ENCODE data around the gene ZNF207. TPM values are rescaled to one million over a fixed set of nuclear protein-coding genes. Genes with fewer than 3 reads are reported as not detected.
"Not testable (repeated sequence)": the region's sequence is repeated elsewhere in the genome, so short reads cannot be mapped to it uniquely, and the experiment has no call there.

Gene ZNF207
- total RNA-seq, 4 donors from 2014 or later, result 101 to 181 (median 137) TPM

- DNase-seq, result no peak
- WGBS, 2 donors, result 71 to 76% methylated on average over 4 of the region's 4 CpGs
- no peaks in the 10 kb centered on the region for H3K9me3 ChIP-seq
- H3K4me3 ChIP-seq, result no peak overlapping the region
- H3K36me3 ChIP-seq, result no peaks in the 10 kb centered on the region
- no peaks in the 10 kb centered on the region for H3K4me1 ChIP-seq
- no peak overlapping the region for H3K27ac ChIP-seq
- intact Hi-C loops (cut with DNase I), result loop anchor here (5.0 kb wide), 1 partner anchor 55 kb away; no protein-coding TSS in a partner anchor
- no peaks in the 10 kb centered on the region for H3K27me3 ChIP-seq
- TF ChIP-seq POLR2A (IDR thresholded peaks at IDR 0.05), result no peak
Measured at GRCh38 chr17:32317353-32317752, 32.6 kb upstream of the ZNF207 start.

DNA sequence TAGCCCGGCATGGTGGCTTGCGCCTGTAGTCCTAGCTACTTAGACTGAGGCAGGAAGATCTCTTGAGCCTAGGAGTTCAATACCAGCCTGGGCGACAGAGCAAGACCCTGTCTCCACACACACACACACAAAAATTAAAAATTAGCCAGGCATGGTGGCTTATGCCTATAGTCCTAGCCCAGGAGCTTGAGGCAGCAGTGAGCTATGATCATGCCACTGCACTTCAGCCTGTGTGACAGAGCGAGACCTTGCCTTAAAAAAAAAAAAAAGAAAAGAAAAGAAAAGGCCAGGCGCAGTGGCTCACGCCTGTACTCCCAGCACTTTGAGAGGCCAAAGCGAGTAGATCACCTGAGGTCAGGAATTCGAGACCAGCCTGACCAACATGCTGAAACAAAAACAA, 31.9 kb upstream of the ZNF207 start:
- H3K27me3 ChIP-seq, result no peaks in the 10 kb centered on the region
- intact Hi-C loops (cut with DNase I), result loop anchor here (5.0 kb wide), 1 partner anchor 56 kb away; no protein-coding TSS in a partner anchor
- WGBS, 2 donors, result 83 to 91% methylated on average over 4 to 7 of the region's 8 CpGs
- no peaks in the 10 kb centered on the region for H3K9me3 ChIP-seq
- no peaks in the 10 kb centered on the region for H3K4me1 ChIP-seq
- H3K27ac ChIP-seq, result no peak overlapping the region
- H3K36me3 ChIP-seq, result no peaks in the 10 kb centered on the region
- TF ChIP-seq, protein P1, sequence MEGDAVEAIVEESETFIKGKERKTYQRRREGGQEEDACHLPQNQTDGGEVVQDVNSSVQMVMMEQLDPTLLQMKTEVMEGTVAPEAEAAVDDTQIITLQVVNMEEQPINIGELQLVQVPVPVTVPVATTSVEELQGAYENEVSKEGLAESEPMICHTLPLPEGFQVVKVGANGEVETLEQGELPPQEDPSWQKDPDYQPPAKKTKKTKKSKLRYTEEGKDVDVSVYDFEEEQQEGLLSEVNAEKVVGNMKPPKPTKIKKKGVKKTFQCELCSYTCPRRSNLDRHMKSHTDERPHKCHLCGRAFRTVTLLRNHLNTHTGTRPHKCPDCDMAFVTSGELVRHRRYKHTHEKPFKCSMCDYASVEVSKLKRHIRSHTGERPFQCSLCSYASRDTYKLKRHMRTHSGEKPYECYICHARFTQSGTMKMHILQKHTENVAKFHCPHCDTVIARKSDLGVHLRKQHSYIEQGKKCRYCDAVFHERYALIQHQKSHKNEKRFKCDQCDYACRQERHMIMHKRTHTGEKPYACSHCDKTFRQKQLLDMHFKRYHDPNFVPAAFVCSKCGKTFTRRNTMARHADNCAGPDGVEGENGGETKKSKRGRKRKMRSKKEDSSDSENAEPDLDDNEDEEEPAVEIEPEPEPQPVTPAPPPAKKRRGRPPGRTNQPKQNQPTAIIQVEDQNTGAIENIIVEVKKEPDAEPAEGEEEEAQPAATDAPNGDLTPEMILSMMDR (IDR thresholded peaks at IDR 0.05), result no peak
- TF ChIP-seq POLR2A (IDR thresholded peaks at IDR 0.05), result no peak
- DNase-seq, result no peak
- H3K4me3 ChIP-seq, result no peak overlapping the region

DNA sequence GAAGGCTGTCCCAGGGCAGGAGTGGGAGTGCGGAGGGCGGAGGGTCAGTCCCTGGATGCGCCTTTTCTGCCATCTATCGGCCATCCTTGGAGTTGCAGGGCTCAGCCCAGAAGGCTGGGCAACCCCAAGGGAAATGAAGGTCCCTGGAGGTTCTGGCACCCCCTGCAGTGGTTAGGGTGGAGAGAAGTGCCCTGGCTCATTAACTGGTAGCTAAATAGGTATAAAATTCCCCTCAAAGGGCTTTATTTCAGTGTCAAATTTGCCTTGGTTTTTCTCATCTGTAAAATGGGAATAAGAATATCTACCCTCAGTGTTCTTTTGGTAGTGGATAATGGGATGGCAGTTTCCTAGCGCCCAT, 30.4 kb upstream of the ZNF207 start:
- Histone ChIP-seq H3K27me3 (no peaks in the 10 kb centered on the region), H3K27ac (no peak overlapping the region), H3K4me3 (no peak overlapping the region), H3K4me1 (peaks cover 0 to 10% (median 10%) of the 10 kb centered on the region in 3 donors), H3K36me3 (no peaks in the 10 kb centered on the region), H3K9me3 (no peaks in the 10 kb centered on the region)
- WGBS, 2 donors, result 15 to 19% methylated on average over 5 of the region's 5 CpGs
- intact Hi-C loops (cut with DNase I), result loop anchor here (5.0 kb wide), 1 partner anchor 57 kb away; no protein-coding TSS in a partner anchor
- TF ChIP-seq POLR2A (IDR thresholded peaks at IDR 0.05), result no peak
- TF ChIP-seq, protein P1 (IDR thresholded peaks at IDR 0.05), result peak; percentile 81 to 96 (median 90)
- peak; percentile 9 for DNase-seq

GRCh38 chr17:32320080-32320479, 29.9 kb upstream of the ZNF207 start:
- H3K27me3 ChIP-seq; DNase-seq; intact Hi-C loops (cut with DNase I); H3K9me3 ChIP-seq; H3K36me3 ChIP-seq; H3K27ac ChIP-seq; H3K4me3 ChIP-seq: not testable (repeated sequence)
- H3K4me1 ChIP-seq, result peaks cover 0 to 11% (median 10%) of the 10 kb centered on the region in 3 donors
- WGBS, 2 donors, result 85 to 86% methylated on average over 5 to 6 of the region's 6 CpGs

DNA sequence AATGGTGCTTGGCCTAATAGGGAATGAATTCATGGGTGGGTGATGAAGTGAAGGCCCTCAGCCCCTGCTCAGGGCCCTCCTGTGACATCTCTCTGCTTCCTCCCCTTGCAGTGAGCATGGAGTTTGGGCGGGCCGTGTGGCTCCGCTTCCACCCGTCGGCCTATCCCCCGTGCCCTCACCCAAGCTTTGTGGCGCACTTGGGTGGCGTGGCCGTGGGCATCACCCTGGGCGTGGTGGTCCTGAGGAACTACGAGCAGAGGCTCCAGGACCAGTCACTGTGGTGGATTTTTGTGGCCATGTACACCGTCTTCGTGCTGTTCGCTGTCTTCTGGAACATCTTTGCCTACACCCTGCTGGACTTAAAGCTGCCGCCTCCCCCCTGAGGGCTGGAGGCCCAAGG, 29.1 kb upstream of the ZNF207 start:
- H3K27ac ChIP-seq, result no peak overlapping the region
- TF ChIP-seq, protein P1 (IDR thresholded peaks at IDR 0.05), result no peak
- no peak for TF ChIP-seq POLR2A (IDR thresholded peaks at IDR 0.05)
- H3K36me3 ChIP-seq, result no peaks in the 10 kb centered on the region
- H3K4me1 ChIP-seq, result peaks cover 0 to 11% (median 10%) of the 10 kb centered on the region in 3 donors
- 92 to 100% methylated on average over 1 to 13 of the region's 15 CpGs for WGBS, 2 donors
- no peak for DNase-seq
- H3K27me3 ChIP-seq, result no peaks in the 10 kb centered on the region
- intact Hi-C loops (cut with DNase I), result no loop called here
- H3K4me3 ChIP-seq, result no peak overlapping the region
- H3K9me3 ChIP-seq, result no peaks in the 10 kb centered on the region

- peaks cover 0 to 11% (median 10%) of the 10 kb centered on the region in 3 donors for H3K4me1 ChIP-seq
- no peaks in the 10 kb centered on the region for H3K27me3 ChIP-seq
- no peak overlapping the region for H3K27ac ChIP-seq
- 100% methylated on average over 2 to 3 of the region's 10 CpGs for WGBS, 2 donors
- no peaks in the 10 kb centered on the region for H3K36me3 ChIP-seq
- H3K9me3 ChIP-seq, result no peaks in the 10 kb centered on the region
- DNase-seq, result no peak
- intact Hi-C loops (cut with DNase I), result no loop called here
- TF ChIP-seq POLR2A (IDR thresholded peaks at IDR 0.05), result no peak
- TF ChIP-seq, protein P1 (IDR thresholded peaks at IDR 0.05), result no peak
- no peak overlapping the region for H3K4me3 ChIP-seq
Measured at GRCh38 chr17:32323046-32323445, 26.9 kb upstream of the ZNF207 start.

All from esophagus squamous epithelium (tissue), 5 donors.